Colonic mucosa (tissue), 4 donors: Measurements from ENCODE around the gene C20orf96. TPM values are rescaled to one million over a fixed set of nuclear protein-coding genes. Genes with fewer than 3 reads are reported as not detected.

Source experiments
- DNase-seq: peaks from one replicate; pipeline ENCODE4 v3.0.0-alpha.2; 2020
- H3K27ac ChIP-seq: fragments of 200-600 bp; one replicate; pipeline ENCODE4 v1.8.0; 2021
- H3K27me3 ChIP-seq: fragments of 200-600 bp; one replicate; pipeline ENCODE4 v1.8.0; 2021
- H3K36me3 ChIP-seq: fragments of 200-600 bp; one replicate; pipeline ENCODE4 v1.8.0; 2021
- H3K4me1 ChIP-seq: fragments of 200-600 bp; one replicate; pipeline ENCODE4 v1.8.0; 2021; ENCODE audit warnings: mild to moderate bottlenecking
- H3K4me3 ChIP-seq: fragments of 200-600 bp; one replicate; pipeline ENCODE4 v1.8.0; 2021
- H3K9ac ChIP-seq, 2 donors: one replicate each; pipeline ENCODE4 v1.7.0; 2013; ENCODE audit warnings: control low read depth in 2 of 2, low read depth in 2 of 2, low read length in 2 of 2
- H3K9me3 ChIP-seq: fragments of 200-600 bp; one replicate; pipeline ENCODE4 v1.8.0; 2021
- intact Hi-C: fragments of 100-400 bp; cut with DNase I; formaldehyde crosslinking; loops from one replicate; pipeline ENCODE4 v1.14.1; 2022
- total RNA-seq, 2 donors: library from RNA; stranded (reverse); fragmentation: NEBNext Ultra II Directional in 1 of 2; extraction: Animal tissue kit (Norgen Biotek cat#: 25700) in 1 of 2; gene quantifications; one replicate each; pipeline ENCODE4 v1.2.1, GENCODE V29; 2021
- TF ChIP-seq, protein P1 (sequence below): fragments of 200-600 bp; IDR thresholded peaks from one replicate; pipeline ENCODE4 v1.8.0; 2022; ENCODE audit warnings: antibody characterized with exemption, mild to moderate bottlenecking
- donor health status: healthy.
- donor health status: DM: no; HTN: no; CAD: no.
- donor health status: DM: no; HTN: no; CAD: no.

Gene C20orf96
- total RNA-seq, 2 donors from 2014 or later: 7.9 to 8.2 TPM

DNA sequence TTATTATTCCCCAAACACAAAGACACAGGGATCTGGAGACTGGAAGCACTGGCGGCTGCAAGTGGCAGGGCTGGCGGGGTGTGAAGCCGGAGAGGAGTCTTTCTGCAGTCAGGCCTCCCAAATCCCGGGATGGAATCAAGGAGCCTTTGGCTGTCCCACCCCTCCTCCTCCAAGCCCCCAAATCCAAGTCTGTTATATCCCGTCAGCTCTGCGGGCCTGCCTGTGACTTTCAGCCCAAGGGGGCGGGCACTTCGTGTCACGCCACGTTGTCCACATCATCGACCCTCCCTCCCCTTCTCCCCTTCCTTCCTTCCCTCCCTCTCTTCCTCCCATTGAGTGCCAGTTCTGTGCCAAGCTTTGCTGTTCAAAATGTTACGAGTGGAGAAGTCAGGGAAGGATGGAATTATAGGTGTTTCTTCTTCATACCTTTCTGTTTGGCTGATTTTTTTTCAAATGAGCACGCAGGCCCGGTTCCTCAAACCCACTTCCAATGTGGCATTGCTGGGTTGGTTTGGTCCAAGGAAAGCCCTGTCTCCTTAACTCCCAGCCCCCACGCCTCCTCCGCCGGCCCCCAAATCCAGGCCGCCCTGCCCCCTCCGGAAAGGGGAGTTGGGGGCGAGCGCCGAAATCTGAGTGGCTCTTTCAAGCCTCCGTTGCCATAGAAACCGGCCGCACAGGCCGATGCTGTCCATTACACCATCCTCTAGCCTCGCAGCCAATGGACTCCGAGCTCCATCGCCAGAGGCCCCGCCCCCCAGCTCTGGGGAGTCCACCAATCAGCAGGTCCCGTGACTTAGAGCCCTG is 19.5 kb upstream of the C20orf96 start:
- peak; percentile 91 for DNase-seq
- no peaks in the 10 kb centered on the region for H3K4me1 ChIP-seq
- TF ChIP-seq, protein P1, sequence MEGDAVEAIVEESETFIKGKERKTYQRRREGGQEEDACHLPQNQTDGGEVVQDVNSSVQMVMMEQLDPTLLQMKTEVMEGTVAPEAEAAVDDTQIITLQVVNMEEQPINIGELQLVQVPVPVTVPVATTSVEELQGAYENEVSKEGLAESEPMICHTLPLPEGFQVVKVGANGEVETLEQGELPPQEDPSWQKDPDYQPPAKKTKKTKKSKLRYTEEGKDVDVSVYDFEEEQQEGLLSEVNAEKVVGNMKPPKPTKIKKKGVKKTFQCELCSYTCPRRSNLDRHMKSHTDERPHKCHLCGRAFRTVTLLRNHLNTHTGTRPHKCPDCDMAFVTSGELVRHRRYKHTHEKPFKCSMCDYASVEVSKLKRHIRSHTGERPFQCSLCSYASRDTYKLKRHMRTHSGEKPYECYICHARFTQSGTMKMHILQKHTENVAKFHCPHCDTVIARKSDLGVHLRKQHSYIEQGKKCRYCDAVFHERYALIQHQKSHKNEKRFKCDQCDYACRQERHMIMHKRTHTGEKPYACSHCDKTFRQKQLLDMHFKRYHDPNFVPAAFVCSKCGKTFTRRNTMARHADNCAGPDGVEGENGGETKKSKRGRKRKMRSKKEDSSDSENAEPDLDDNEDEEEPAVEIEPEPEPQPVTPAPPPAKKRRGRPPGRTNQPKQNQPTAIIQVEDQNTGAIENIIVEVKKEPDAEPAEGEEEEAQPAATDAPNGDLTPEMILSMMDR: no peak
- intact Hi-C loops: no loop called here
- H3K9ac ChIP-seq: no peak overlapping the region
- no peaks in the 10 kb centered on the region for H3K27me3 ChIP-seq
- peak overlapping the region; percentile 50 for H3K27ac ChIP-seq
- no peaks in the 10 kb centered on the region for H3K9me3 ChIP-seq
- no peaks in the 10 kb centered on the region for H3K36me3 ChIP-seq
- peak overlapping the region; percentile 13 for H3K4me3 ChIP-seq

DNA sequence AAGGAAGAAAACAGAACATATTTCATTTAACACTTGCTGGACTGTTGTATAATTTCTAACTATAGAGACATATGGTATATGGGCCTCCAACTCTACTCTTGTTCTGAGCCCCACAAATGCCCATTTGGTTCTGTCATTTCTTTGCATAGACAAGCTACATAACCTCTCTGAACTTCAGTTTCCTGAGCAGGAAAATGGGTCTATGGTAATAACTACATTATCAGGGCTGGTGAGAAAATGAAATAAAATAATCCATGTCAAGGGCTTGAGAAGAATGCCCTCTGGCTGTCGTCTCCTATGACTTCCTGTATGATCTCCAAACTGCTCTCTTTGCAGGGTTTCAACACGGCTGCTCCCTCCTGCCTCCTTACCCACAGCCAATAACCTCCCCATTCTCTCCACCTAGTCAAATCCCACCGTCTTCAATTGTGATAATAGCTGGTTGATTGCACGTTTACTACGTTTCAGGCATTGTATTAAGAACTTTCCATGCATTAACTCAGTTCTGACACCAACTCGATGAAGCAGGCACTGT is 18.8 kb upstream of the C20orf96 start:
- no peaks in the 10 kb centered on the region for H3K4me1 ChIP-seq
- peak overlapping the region; percentile 50 for H3K27ac ChIP-seq
- intact Hi-C loops: no loop called here
- H3K9me3 ChIP-seq: no peaks in the 10 kb centered on the region
- no peak overlapping the region for H3K4me3 ChIP-seq
- no peaks in the 10 kb centered on the region for H3K36me3 ChIP-seq
- H3K27me3 ChIP-seq: no peaks in the 10 kb centered on the region
- no peak overlapping the region for H3K9ac ChIP-seq
- no peak for DNase-seq
- TF ChIP-seq, protein P1: no peak

DNA sequence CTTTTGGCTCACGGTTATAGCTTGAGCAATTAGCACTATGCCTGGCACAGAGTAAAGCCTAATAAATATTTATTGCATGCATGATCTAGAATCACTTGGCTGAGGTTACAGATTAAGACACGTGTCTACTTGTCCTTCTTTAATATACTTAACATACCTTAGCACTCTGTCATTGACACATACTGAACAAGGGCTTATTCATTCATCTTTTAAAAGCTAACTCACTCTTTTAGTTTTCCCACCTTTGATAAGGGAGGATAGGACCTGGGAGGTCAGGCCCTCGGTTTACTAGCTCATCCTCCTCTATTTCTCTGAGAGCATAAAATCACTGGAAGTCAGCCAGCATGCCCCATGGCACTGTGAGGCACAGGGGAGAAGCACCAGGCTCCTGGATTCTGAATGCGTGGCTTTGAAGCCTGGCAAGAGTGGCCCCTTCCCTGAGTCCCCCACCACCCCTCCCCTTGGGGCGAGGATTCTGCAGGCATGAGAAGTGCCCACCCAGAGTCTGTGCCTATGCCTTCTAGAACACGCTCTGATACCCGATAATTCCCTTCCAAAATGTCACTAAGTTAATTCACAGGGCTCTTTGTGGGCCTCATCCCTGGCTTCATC is 18.0 kb upstream of the C20orf96 start:
- no peak overlapping the region for H3K9ac ChIP-seq
- H3K27ac ChIP-seq: no peak overlapping the region
- DNase-seq: no peak
- H3K9me3 ChIP-seq: no peaks in the 10 kb centered on the region
- intact Hi-C loops: no loop called here
- H3K27me3 ChIP-seq: no peaks in the 10 kb centered on the region
- no peak overlapping the region for H3K4me3 ChIP-seq
- H3K4me1 ChIP-seq: no peaks in the 10 kb centered on the region
- TF ChIP-seq, protein P1: no peak
- no peaks in the 10 kb centered on the region for H3K36me3 ChIP-seq

DNA sequence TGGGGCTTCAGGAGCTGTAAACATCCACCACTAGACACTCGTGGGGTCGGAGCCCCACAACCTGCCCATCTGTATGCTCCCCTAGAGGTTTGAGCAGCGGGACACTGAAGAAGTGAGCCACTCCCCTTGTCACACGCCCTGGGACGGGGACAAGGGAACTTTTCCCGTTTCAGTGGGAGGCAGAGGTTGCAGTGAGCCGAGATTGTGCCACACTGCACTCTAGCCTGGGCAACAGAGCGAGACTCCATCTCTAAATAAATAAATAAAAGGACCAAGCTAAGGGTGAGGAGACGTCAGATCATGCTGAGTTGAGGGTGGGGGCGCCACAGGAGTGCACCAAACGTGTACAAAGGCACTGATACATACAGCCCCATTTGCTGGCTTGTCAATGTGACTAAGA is 15.2 kb upstream of the C20orf96 start:
- Histone ChIP-seq H3K27ac (no peak overlapping the region), H3K4me1 (no peaks in the 10 kb centered on the region), H3K9ac (no peak overlapping the region), H3K9me3 (no peaks in the 10 kb centered on the region), H3K4me3 (no peak overlapping the region), H3K36me3 (no peaks in the 10 kb centered on the region), H3K27me3 (no peaks in the 10 kb centered on the region)
- DNase-seq: no peak
- intact Hi-C loops: no loop called here
- TF ChIP-seq, protein P1: no peak

DNA sequence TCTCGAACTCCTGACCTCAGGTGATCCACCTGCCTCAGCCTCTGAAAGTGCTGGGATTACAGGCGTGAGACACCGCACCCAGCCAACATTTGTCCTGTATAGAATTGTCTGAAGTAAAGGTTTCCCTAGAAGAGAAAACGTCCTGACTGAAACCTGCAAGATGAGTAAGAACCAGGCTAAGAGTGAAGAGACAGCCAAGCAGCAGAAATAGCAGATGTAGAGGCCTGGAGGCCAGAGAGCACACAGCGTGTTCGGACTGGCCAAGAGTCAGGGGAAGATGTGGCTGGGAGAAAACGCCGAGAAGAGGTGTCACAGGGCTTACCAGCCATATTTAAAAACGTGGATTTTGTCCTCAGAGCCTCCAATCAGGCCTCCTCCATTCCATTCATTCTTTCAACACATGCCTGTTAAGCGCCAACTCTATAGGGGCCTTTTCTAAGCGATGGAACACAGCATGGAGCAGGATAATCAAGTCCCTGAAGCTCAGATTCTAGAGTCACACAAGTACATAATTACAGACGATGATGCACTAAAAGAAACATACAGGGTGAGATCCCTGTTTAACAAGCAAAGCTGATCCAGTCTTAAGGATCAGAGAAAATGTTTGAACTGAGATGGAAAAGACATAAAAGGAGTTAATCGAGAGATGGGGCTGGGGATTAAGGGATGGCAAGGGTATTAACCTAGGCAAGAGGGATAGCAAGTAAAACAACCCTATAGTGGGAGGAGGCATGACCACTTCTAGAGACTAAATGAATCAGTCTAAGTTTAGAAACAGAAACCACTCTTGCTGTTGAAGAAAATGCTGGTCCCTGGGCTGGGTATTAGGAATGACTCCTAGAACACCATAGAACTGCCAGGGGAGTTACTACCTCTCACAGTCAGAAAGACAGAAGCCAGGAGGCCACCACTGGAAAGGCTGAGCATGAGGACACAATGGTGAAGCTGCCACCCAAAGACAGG is 11.6 kb upstream of the C20orf96 start:
- TF ChIP-seq, protein P1: no peak
- intact Hi-C loops: no loop called here
- Histone ChIP-seq H3K9me3 (no peaks in the 10 kb centered on the region), H3K4me1 (peaks cover 12% of the 10 kb centered on the region), H3K9ac (no peak overlapping the region), H3K27ac (no peak overlapping the region), H3K27me3 (no peaks in the 10 kb centered on the region), H3K4me3 (no peak overlapping the region), H3K36me3 (no peaks in the 10 kb centered on the region)
- no peak for DNase-seq
